ENCODE data around the gene CBX2. TPM values are rescaled to one million over a fixed set of nuclear protein-coding genes. Genes with fewer than 3 reads are reported as not detected.

CBX2 gene
- total RNA-seq, 1 experiment from 2014 or later: 79.4 TPM

- H3K79me1 ChIP-seq (ENCODE audit: insufficient read depth, low read depth, low read length, poor library complexity, severe bottlenecking): no peaks in the 10 kb centered on the region
- Mint-ChIP-seq H3K4me1 (peaks cover 7 to 11% of the 10 kb centered on the region in 2 experiments), H3K36me3 (ENCODE audit: insufficient read depth in 1 of 3, low read depth in 3 of 3) (peaks cover 0 to 5% (median 3%) of the 10 kb centered on the region in 3 experiments; a peak in 4 of 7 replicates), H3K4me3 (no peak overlapping the region), H3K27me3 (ENCODE audit: low read depth) (peaks cover 100% of the 10 kb centered on the region), H3K9me3 (peaks cover 7 to 13% of the 10 kb centered on the region in 2 experiments; a peak in 4 of 5 replicates), H3K27ac (no peak overlapping the region)
- H3K27me3 ChIP-seq (ENCODE audit: insufficient read depth, low read length): peaks cover 26% of the 10 kb centered on the region; the same call in 1 of the 2 replicates
- H2AK5ac ChIP-seq (ENCODE audit: insufficient read length, low read length): no peak overlapping the region
- no peak overlapping the region for H2BK15ac ChIP-seq (ENCODE audit: low read depth, low read length)
- no peak overlapping the region for H4K5ac ChIP-seq (ENCODE audit: insufficient read length, low read depth, low read length)
- H4K91ac ChIP-seq (ENCODE audit: insufficient read length, low read depth, low read length): no peak overlapping the region
- H2BK20ac ChIP-seq (ENCODE audit: low read depth, low read length, poor library complexity, severe bottlenecking): no peak overlapping the region
- no peak overlapping the region for H3K18ac ChIP-seq (ENCODE audit: insufficient read length, low read depth, low read length)
- H3K4me1 ChIP-seq (ENCODE audit: insufficient read depth, low read length): no peaks in the 10 kb centered on the region
- no peaks in the 10 kb centered on the region for H3K9me3 ChIP-seq (ENCODE audit: control insufficient read depth, low read depth, low read length)
- H2AFZ ChIP-seq (ENCODE audit: low read length): no peak overlapping the region
- no peaks in the 10 kb centered on the region for H3K79me2 ChIP-seq (ENCODE audit: insufficient read depth, low read length)
- H3T11ph ChIP-seq (ENCODE audit: low read length): no peak overlapping the region
- H3K23ac ChIP-seq (ENCODE audit: insufficient read length, low read depth, low read length): no peak overlapping the region
- no peak overlapping the region for H4K8ac ChIP-seq (replicated peaks; ENCODE audit: insufficient read length, low read depth, low read length)
- TF ChIP-seq CTCF (conservative IDR thresholded peaks at IDR 0.05): no peak
- H3K9ac ChIP-seq (ENCODE audit: extremely low read depth, insufficient read length, low read length): no peak overlapping the region
- H3K4ac ChIP-seq (ENCODE audit: low read depth, low read length): no peak overlapping the region
- no peak overlapping the region for H3K14ac ChIP-seq (ENCODE audit: insufficient read depth, low read length)
- no peak overlapping the region for H2BK5ac ChIP-seq (ENCODE audit: insufficient read length, low read length)
- no peaks in the 10 kb centered on the region for H3K23me2 ChIP-seq (ENCODE audit: insufficient read length, low read depth, low read length, poor library complexity, severe bottlenecking)
- no peaks in the 10 kb centered on the region for H4K20me1 ChIP-seq (ENCODE audit: control insufficient read depth, insufficient read depth, insufficient read length)
- no peak overlapping the region for H3K56ac ChIP-seq (ENCODE audit: insufficient read length, low read depth, low read length)
- H2BK12ac ChIP-seq (ENCODE audit: insufficient read length, low read depth, low read length): no peak overlapping the region
- H2BK120ac ChIP-seq (ENCODE audit: low read depth, low read length, poor library complexity, severe bottlenecking): no peak overlapping the region
- DNase-seq: no peak
- no peak overlapping the region for H3K4me2 ChIP-seq (ENCODE audit: insufficient read depth, insufficient read length, low read length)
- H3K27ac ChIP-seq (ENCODE audit: insufficient read length, low read depth, low read length): no peak overlapping the region
- no CpG with 5 or more reads among the region's 5 CpGs for WGBS (ENCODE audit: extremely low coverage, insufficient read length, low lambda C conversion rate)
These were observed 47.6 kb downstream of the CBX2 start for GRCh38 chr17:79825580-79825921.
